ENCODE results near the gene DNAJC16.
A peak's percentile ranks its signal among the peaks of the same experiment; 100 is the strongest.
"Not testable (repeated sequence)": the region's sequence is repeated elsewhere in the genome, so short reads cannot be mapped to it uniquely, and the experiment has no call there.

The DNAJC16 gene

DNA sequence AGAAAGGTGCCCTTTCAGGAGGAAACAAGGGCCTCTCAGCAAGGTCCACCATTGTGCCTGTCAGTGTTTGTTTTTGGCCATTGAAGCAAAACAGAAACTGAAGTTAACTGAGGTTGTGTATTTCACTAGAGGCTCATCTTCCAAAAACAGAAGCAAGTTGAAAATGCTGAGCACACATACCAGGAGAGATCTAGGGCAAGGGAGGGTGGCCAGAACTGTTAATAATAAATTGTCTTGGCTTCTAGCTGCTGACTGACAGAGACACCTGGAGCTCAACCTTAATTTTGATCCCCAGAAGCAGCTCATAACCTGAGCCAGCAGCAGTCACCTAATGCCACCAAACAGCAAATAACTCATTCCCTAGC lies 53.0 kb downstream of the DNAJC16 start:
- Histone ChIP-seq H3K27ac (ENCODE audit: low read depth, low read length) (no peak overlapping the region), H3K27me3 (ENCODE audit: control insufficient read depth in 1 of 2, insufficient read depth in 2 of 2, low read length in 2 of 2) (no peaks in the 10 kb centered on the region), H3K4me3 (ENCODE audit: low read depth in 1 of 2, low read length in 2 of 2) (no peak overlapping the region), H3K9ac (ENCODE audit: low read depth in 1 of 2, low read length in 2 of 2) (no peak overlapping the region), H3K36me3 (ENCODE audit: control insufficient read depth in 1 of 2, insufficient read depth in 2 of 2, low read length in 2 of 2) (peaks cover 7 to 25% of the 10 kb centered on the region in 2 donors), H3K9me3 (ENCODE audit: control insufficient read depth in 1 of 2, low read length in 2 of 2) (no peaks in the 10 kb centered on the region), H3K4me1 (ENCODE audit: control insufficient read depth in 1 of 2, insufficient read depth in 2 of 2, low read length in 2 of 2) (peaks cover 5 to 9% of the 10 kb centered on the region in 2 donors)

- Histone ChIP-seq H3K9ac (ENCODE audit: low read depth in 1 of 2, low read length in 2 of 2) (no peak overlapping the region), H3K27ac (ENCODE audit: low read depth, low read length) (no peak overlapping the region), H3K9me3 (ENCODE audit: control insufficient read depth in 1 of 2, low read length in 2 of 2) (no peaks in the 10 kb centered on the region), H3K27me3 (ENCODE audit: control insufficient read depth in 1 of 2, insufficient read depth in 2 of 2, low read length in 2 of 2) (no peaks in the 10 kb centered on the region), H3K4me1 (ENCODE audit: control insufficient read depth in 1 of 2, insufficient read depth in 2 of 2, low read length in 2 of 2) (peaks cover 5 to 9% of the 10 kb centered on the region in 2 donors), H3K36me3 (ENCODE audit: control insufficient read depth in 1 of 2, insufficient read depth in 2 of 2, low read length in 2 of 2) (peaks cover 0 to 8% of the 10 kb centered on the region in 2 donors), H3K4me3 (ENCODE audit: low read depth in 1 of 2, low read length in 2 of 2) (peak overlapping the region in 1 of 2 donors; percentile 74)
These were observed 56.5 kb downstream of the DNAJC16 start for GRCh38 chr1:15583016-15583706.

GRCh38 chr1:15584489-15585363 lies 58.1 kb downstream of the DNAJC16 start, which contains the start of gene AGMAT:
AGMAT (minus strand) TSS chr1:15585051; CDS start chr1:15584967, 84 bp downstream.
- H3K9me3 ChIP-seq (ENCODE audit: control insufficient read depth in 1 of 2, low read length in 2 of 2), result no peaks in the 10 kb centered on the region
- peak within 1 kb of the TSS; percentile 71 to 74 for H3K4me3 ChIP-seq (ENCODE audit: low read depth in 1 of 2, low read length in 2 of 2)
- peaks cover 5 to 9% of the 10 kb centered on the region in 2 donors for H3K4me1 ChIP-seq (ENCODE audit: control insufficient read depth in 1 of 2, insufficient read depth in 2 of 2, low read length in 2 of 2)
- H3K27ac ChIP-seq (ENCODE audit: low read depth, low read length), result peak within 1 kb of the TSS; percentile 32
- no peaks in the 10 kb centered on the region for H3K36me3 ChIP-seq (ENCODE audit: control insufficient read depth in 1 of 2, insufficient read depth in 2 of 2, low read length in 2 of 2)
- H3K9ac ChIP-seq (ENCODE audit: low read depth in 1 of 2, low read length in 2 of 2), result peak within 1 kb of the TSS; percentile 43 to 66
- H3K27me3 ChIP-seq (ENCODE audit: control insufficient read depth in 1 of 2, insufficient read depth in 2 of 2, low read length in 2 of 2), result no peaks in the 10 kb centered on the region

GRCh38 chr1:15592285-15592684 lies 65.6 kb downstream of the DNAJC16 start:
- Histone ChIP-seq H3K27me3 (ENCODE audit: control insufficient read depth in 1 of 2, insufficient read depth in 2 of 2, low read length in 2 of 2) (no peaks in the 10 kb centered on the region), H3K4me3 (ENCODE audit: low read depth in 1 of 2, low read length in 2 of 2) (no peak overlapping the region), H3K9ac (ENCODE audit: low read depth in 1 of 2, low read length in 2 of 2) (no peak overlapping the region), H3K9me3 (ENCODE audit: control insufficient read depth in 1 of 2, low read length in 2 of 2) (no peaks in the 10 kb centered on the region), H3K27ac (ENCODE audit: low read depth, low read length) (no peak overlapping the region), H3K4me1 (ENCODE audit: control insufficient read depth in 1 of 2, insufficient read depth in 2 of 2, low read length in 2 of 2) (no peaks in the 10 kb centered on the region), H3K36me3 (ENCODE audit: control insufficient read depth in 1 of 2, insufficient read depth in 2 of 2, low read length in 2 of 2) (no peaks in the 10 kb centered on the region)

GRCh38 chr1:15595809-15596617 lies 69.4 kb downstream of the DNAJC16 start:
- no peak overlapping the region for H3K27ac ChIP-seq (ENCODE audit: low read depth, low read length)
- H3K9me3 ChIP-seq (ENCODE audit: control insufficient read depth in 1 of 2, low read length in 2 of 2), result no peaks in the 10 kb centered on the region
- H3K27me3 ChIP-seq (ENCODE audit: control insufficient read depth in 1 of 2, insufficient read depth in 2 of 2, low read length in 2 of 2), result no peaks in the 10 kb centered on the region
- H3K36me3 ChIP-seq (ENCODE audit: control insufficient read depth in 1 of 2, insufficient read depth in 2 of 2, low read length in 2 of 2), result no peaks in the 10 kb centered on the region
- H3K4me3 ChIP-seq (ENCODE audit: low read depth in 1 of 2, low read length in 2 of 2), result no peak overlapping the region
- H3K9ac ChIP-seq (ENCODE audit: low read depth in 1 of 2, low read length in 2 of 2), result no peak overlapping the region
- no peaks in the 10 kb centered on the region for H3K4me1 ChIP-seq (ENCODE audit: control insufficient read depth in 1 of 2, insufficient read depth in 2 of 2, low read length in 2 of 2)

DNA sequence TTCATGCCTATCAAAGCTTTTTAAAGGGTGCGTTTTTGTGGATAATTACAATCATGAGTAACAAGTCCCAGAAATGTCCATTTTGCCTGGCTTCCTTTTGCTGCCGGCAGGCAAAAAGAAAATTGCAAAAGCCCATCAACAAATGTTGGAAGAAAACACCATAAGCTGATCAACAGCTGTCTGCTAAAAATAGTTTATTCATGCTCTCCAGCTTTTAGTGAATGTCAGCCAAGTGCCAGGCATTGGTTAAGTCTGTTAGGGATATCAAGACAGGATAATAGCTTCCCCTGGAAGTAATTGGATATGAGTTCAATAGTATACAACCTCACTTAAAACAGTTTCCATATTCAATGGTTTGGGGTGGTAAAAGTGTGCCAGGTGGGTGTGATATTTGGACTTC lies 71.8 kb downstream of the DNAJC16 start:
- Histone ChIP-seq H3K27me3 (ENCODE audit: control insufficient read depth in 1 of 2, insufficient read depth in 2 of 2, low read length in 2 of 2) (no peaks in the 10 kb centered on the region), H3K4me1 (ENCODE audit: control insufficient read depth in 1 of 2, insufficient read depth in 2 of 2, low read length in 2 of 2) (peaks cover 0 to 13% of the 10 kb centered on the region in 2 donors), H3K36me3 (ENCODE audit: control insufficient read depth in 1 of 2, insufficient read depth in 2 of 2, low read length in 2 of 2) (no peaks in the 10 kb centered on the region), H3K27ac (ENCODE audit: low read depth, low read length) (no peak overlapping the region), H3K9me3 (ENCODE audit: control insufficient read depth in 1 of 2, low read length in 2 of 2) (no peaks in the 10 kb centered on the region), H3K4me3 (ENCODE audit: low read depth in 1 of 2, low read length in 2 of 2) (no peak overlapping the region), H3K9ac (ENCODE audit: low read depth in 1 of 2, low read length in 2 of 2) (no peak overlapping the region)

GRCh38 chr1:15603050-15603965 lies 76.7 kb downstream of the DNAJC16 start:
- Histone ChIP-seq H3K9me3 (ENCODE audit: control insufficient read depth in 1 of 2, low read length in 2 of 2) (no peaks in the 10 kb centered on the region), H3K36me3 (ENCODE audit: control insufficient read depth in 1 of 2, insufficient read depth in 2 of 2, low read length in 2 of 2) (no peaks in the 10 kb centered on the region), H3K27ac (ENCODE audit: low read depth, low read length) (peak overlapping the region; percentile 83), H3K4me1 (ENCODE audit: control insufficient read depth in 1 of 2, insufficient read depth in 2 of 2, low read length in 2 of 2) (peaks cover 10 to 23% of the 10 kb centered on the region in 2 donors), H3K4me3 (ENCODE audit: low read depth in 1 of 2, low read length in 2 of 2) (peak overlapping the region; percentile 94 to 99), H3K27me3 (ENCODE audit: control insufficient read depth in 1 of 2, insufficient read depth in 2 of 2, low read length in 2 of 2) (no peaks in the 10 kb centered on the region), H3K9ac (ENCODE audit: low read depth in 1 of 2, low read length in 2 of 2) (peak overlapping the region; percentile 83 to 87)

- not testable (repeated sequence) for H3K27me3 ChIP-seq (ENCODE audit: control insufficient read depth in 1 of 2, insufficient read depth in 2 of 2, low read length in 2 of 2); H3K9me3 ChIP-seq (ENCODE audit: control insufficient read depth in 1 of 2, low read length in 2 of 2); H3K36me3 ChIP-seq (ENCODE audit: control insufficient read depth in 1 of 2, insufficient read depth in 2 of 2, low read length in 2 of 2)
- H3K4me3 ChIP-seq (ENCODE audit: low read depth in 1 of 2, low read length in 2 of 2), result peak overlapping the region; percentile 94 to 99
- H3K9ac ChIP-seq (ENCODE audit: low read depth in 1 of 2, low read length in 2 of 2), result peak overlapping the region; percentile 83 to 87
- H3K4me1 ChIP-seq (ENCODE audit: control insufficient read depth in 1 of 2, insufficient read depth in 2 of 2, low read length in 2 of 2), result peaks cover 10 to 23% of the 10 kb centered on the region in 2 donors
- H3K27ac ChIP-seq (ENCODE audit: low read depth, low read length), result peak overlapping the region; percentile 65
These were observed 77.3 kb downstream of the DNAJC16 start for GRCh38 chr1:15603966-15604282.

DNA sequence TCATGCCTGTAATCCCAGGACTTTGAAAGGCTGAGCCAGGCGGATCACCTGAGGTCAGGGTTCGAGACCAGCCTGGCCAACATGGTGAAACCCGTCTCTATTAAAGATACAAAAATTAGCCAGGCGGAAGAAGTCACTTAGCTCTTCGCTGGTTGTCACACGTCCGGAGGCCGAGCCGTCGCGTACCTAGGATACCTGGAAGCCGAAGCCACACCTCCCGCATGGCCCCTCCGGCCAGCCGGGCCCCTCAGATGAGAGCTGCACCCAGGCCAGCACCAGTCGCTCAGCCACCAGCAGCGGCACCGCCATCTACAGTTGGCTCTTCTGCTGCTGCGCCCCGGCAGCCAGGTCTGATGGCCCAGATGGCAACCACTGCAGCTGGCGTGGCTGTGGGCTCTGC lies 77.8 kb downstream of the DNAJC16 start:
- not testable (repeated sequence) for H3K9me3 ChIP-seq (ENCODE audit: control insufficient read depth in 1 of 2, low read length in 2 of 2); H3K27ac ChIP-seq (ENCODE audit: low read depth, low read length); H3K9ac ChIP-seq (ENCODE audit: low read depth in 1 of 2, low read length in 2 of 2); H3K4me3 ChIP-seq (ENCODE audit: low read depth in 1 of 2, low read length in 2 of 2); H3K27me3 ChIP-seq (ENCODE audit: control insufficient read depth in 1 of 2, insufficient read depth in 2 of 2, low read length in 2 of 2); H3K36me3 ChIP-seq (ENCODE audit: control insufficient read depth in 1 of 2, insufficient read depth in 2 of 2, low read length in 2 of 2)
- peaks cover 10 to 23% of the 10 kb centered on the region in 2 donors for H3K4me1 ChIP-seq (ENCODE audit: control insufficient read depth in 1 of 2, insufficient read depth in 2 of 2, low read length in 2 of 2)

Measured in duodenal mucosa (tissue), 2 donors.